H1 (cell line): ENCODE results near the gene PAQR8. TPM values are rescaled to one million over a fixed set of nuclear protein-coding genes. Genes with fewer than 3 reads are reported as not detected.

ENCODE experiments used
- CHD2 ChIP-seq: IDR thresholded peaks from 2 replicates; pipeline ENCODE4 v1.6.1; 2012; ENCODE audit warnings: low read length, improper control_type of control experiment
- CHD7 ChIP-seq: fragments of 300-600 bp; sonication (generic); IDR thresholded peaks from 2 replicates; pipeline ENCODE4 v1.7.1; 2012; ENCODE audit warnings: low read length, moderate library complexity, mild to moderate bottlenecking, inconsistent platforms; ENCODE audit not compliant: insufficient replicate concordance
- MAX ChIP-seq: IDR thresholded peaks from 2 replicates; pipeline ENCODE4 v1.6.1; 2012; ENCODE audit warnings: inconsistent platforms
- POLR2A ChIP-seq, 2 experiments: IDR thresholded peaks; 1 replicate in 1 of 2; 2 replicates in 1 of 2; pipeline ENCODE4 v1.6.1; 2011; ENCODE audit warnings: low read depth in 2 of 2, low read length in 2 of 2, mild to moderate bottlenecking in 2 of 2; ENCODE audit errors: control extremely low read depth in 1 of 2
- SAP30 ChIP-seq: fragments of 300-600 bp; sonication (generic); IDR thresholded peaks from 2 replicates; pipeline ENCODE4 v1.7.1; 2012; ENCODE audit warnings: low read length, moderate library complexity, mild to moderate bottlenecking, inconsistent platforms; ENCODE audit not compliant: insufficient read depth, insufficient replicate concordance
- SIN3A ChIP-seq, 2 experiments: IDR thresholded peaks in 1 of 2; conservative IDR thresholded peaks in 1 of 2; 2 replicates each; pipeline ENCODE4 v1.6.1; 2011 to 2012; ENCODE audit warnings: low read length in 2 of 2, improper control_type of control experiment in 1 of 2, low read depth in 1 of 2, mild to moderate bottlenecking in 1 of 2
- TEAD4 ChIP-seq: IDR thresholded peaks from 2 replicates; pipeline ENCODE4 v1.6.1; 2012; ENCODE audit warnings: low read depth, low read length, inconsistent platforms, mixed read lengths
- polyA plus RNA-seq, 7 experiments: library from polyadenylated mRNA; depleted of rRNA in 3 of 7; stranded (reverse) in 5 of 7; unstranded in 2 of 7; fragments of >200 nt in 5 of 7; fragments of 200-250 nt in 2 of 7; gene quantifications; 1 replicate in 5 of 7; 2 replicates in 1 of 7; 4 replicates in 1 of 7; pipeline versions ENCODE4 v1.2.1 to v1.2.3, GENCODE V29; 2011 to 2013; ENCODE audit warnings: missing spikeins in 2 of 7, mixed read lengths in 2 of 7
- total RNA-seq: library from RNA; stranded (reverse); fragmentation: NEBNext Ultra II Directional; extraction: Animal tissue kit (Norgen Biotek cat#: 25700); gene quantifications from 2 replicates; pipeline ENCODE4 v1.2.1, GENCODE V29; 2021

The PAQR8 gene
- total and polyA plus RNA-seq, 2 of the 8 experiments (the other 6 are each of a cell fraction or from before 2014, with no cell fraction given) = 7.6 to 9.6 TPM

- TF ChIP-seq MAX (no peak), CHD7 (no peak), POLR2A (IDR thresholded peaks at IDR 0.05; ENCODE audit: control extremely low read depth in 1 of 2, low read depth in 2 of 2, low read length in 2 of 2) (no peak), SAP30 (no peak), SIN3A (conservative IDR thresholded peaks at IDR 0.05 in 1 of 2, IDR thresholded peaks at IDR 0.05 in 1 of 2; ENCODE audit: low read depth in 1 of 2, low read length in 2 of 2) (no peak), CHD2 (no peak), TEAD4 (no peak)
Observed at GRCh38 chr6:52341561-52342260, 20.2 kb upstream of the PAQR8 start (continued).
